ENCODE results near the gene KLF7.

GRCh38 chr2:207037896-207038295 is 127.9 kb downstream of the KLF7 start:
- TF ChIP-seq CTCF (conservative IDR thresholded peaks at IDR 0.05; ENCODE audit: low read length) (no peak), EZH2phosphoT487 (IDR thresholded peaks at IDR 0.05; ENCODE audit: borderline replicate concordance, low read depth, low read length) (no peak)
